HUES48 (cell line): ENCODE results near the gene SCAP.
"Not testable (repeated sequence)": the region's sequence is repeated elsewhere in the genome, so short reads cannot be mapped to it uniquely, and the experiment has no call there.

Experiments used
- H3K27ac ChIP-seq: one replicate; pipeline ENCODE4 v1.7.0; 2013; ENCODE audit warnings: low read depth, low read length, inconsistent platforms
- H3K27me3 ChIP-seq: 2 replicates; pipeline ENCODE4 v1.6.1; 2013; ENCODE audit warnings: mild to moderate bottlenecking, low read length; ENCODE audit not compliant: control insufficient read depth, insufficient read depth
- H3K36me3 ChIP-seq: 2 replicates; pipeline ENCODE4 v1.6.1; 2013; ENCODE audit warnings: low read length; ENCODE audit not compliant: control insufficient read depth, insufficient read depth
- H3K4me1 ChIP-seq: 2 replicates; pipeline ENCODE4 v1.6.1; 2013; ENCODE audit warnings: mild to moderate bottlenecking, low read length; ENCODE audit not compliant: control insufficient read depth, insufficient read depth
- H3K4me3 ChIP-seq: 2 replicates; pipeline ENCODE4 v1.5.1; 2013; ENCODE audit warnings: mild to moderate bottlenecking, low read depth, low read length
- H3K9ac ChIP-seq: 2 replicates; pipeline ENCODE4 v1.6.1; 2013; ENCODE audit warnings: mild to moderate bottlenecking, low read depth, low read length, moderate library complexity
- H3K9me3 ChIP-seq: 2 replicates; pipeline ENCODE4 v1.6.1; 2013; ENCODE audit warnings: low read length; ENCODE audit not compliant: control insufficient read depth, insufficient read depth

Gene SCAP

DNA sequence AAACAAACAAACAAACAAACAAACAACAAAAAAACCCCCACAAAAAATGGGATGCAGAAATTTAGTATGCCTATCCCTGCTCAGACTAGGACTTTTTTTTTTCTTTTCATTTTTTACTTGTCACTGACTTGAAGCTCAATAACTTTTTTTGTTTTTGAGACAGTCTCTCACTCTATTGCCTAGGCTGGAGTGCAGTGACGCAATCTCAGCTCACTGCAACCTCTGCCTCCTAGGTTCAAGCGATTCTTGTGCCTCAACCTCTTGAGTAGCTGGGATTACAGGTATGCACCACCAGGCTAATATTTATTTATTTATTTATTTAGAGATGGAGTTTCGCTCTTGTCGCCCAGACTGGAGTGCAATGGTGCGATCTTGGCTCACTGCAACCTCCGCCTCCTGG is 29.5 kb upstream of the SCAP start:
- peaks cover 67% of the 10 kb centered on the region for H3K36me3 ChIP-seq

DNA sequence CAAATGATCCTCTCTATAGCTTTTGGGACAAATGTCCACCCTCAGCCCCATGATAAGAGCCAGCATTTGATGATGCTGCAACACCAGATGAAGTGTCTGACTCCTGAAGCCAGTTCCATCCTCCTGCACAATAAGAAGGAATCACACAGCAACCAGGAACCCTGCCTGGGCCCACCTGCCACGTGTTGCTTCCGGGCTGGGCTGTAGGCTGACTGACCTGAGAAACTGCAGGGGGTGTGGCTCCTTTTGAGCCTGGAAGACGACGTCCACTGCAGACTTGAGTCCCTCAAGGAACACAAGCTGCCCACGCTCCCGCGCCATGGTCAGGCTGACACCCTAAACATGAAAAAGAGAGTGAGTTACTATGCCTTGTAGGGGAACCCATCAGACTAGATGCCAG is 28.4 kb upstream of the SCAP start:
- Histone ChIP-seq H3K27ac (no peak overlapping the region), H3K4me1 (no peaks in the 10 kb centered on the region), H3K36me3 (peaks cover 63% of the 10 kb centered on the region), H3K9me3 (no peaks in the 10 kb centered on the region), H3K27me3 (no peaks in the 10 kb centered on the region), H3K9ac (no peak overlapping the region), H3K4me3 (no peak overlapping the region)

More for the DNA sequence above, 29.5 kb upstream of the SCAP start:
- H3K27me3 ChIP-seq, H3K4me3 ChIP-seq, H3K9ac ChIP-seq, H3K9me3 ChIP-seq, H3K4me1 ChIP-seq, H3K27ac ChIP-seq: not testable (repeated sequence)

DNA sequence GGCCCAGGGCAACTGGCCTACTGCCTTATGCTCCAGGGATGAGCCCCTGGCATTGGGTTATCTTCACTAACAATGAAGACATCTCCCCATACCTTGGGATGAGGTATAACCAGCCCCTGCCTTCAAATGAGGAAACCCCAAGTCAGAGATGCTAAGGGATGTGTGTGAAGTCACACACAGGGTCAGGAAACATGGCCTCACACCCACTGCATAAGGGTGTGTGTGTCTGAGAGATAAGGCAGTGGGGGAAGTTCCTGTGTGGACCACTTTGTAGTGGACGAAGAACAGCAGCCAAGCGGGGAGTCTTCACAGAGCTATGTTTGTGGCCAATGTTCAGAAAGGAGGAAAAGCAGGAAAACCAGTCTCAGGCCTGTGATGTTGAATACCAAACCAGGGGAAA is 27.3 kb upstream of the SCAP start:
- Histone ChIP-seq H3K9ac (no peak overlapping the region), H3K4me1 (no peaks in the 10 kb centered on the region), H3K4me3 (no peak overlapping the region), H3K27ac (no peak overlapping the region), H3K36me3 (peaks cover 67% of the 10 kb centered on the region), H3K9me3 (no peaks in the 10 kb centered on the region), H3K27me3 (no peaks in the 10 kb centered on the region)

DNA sequence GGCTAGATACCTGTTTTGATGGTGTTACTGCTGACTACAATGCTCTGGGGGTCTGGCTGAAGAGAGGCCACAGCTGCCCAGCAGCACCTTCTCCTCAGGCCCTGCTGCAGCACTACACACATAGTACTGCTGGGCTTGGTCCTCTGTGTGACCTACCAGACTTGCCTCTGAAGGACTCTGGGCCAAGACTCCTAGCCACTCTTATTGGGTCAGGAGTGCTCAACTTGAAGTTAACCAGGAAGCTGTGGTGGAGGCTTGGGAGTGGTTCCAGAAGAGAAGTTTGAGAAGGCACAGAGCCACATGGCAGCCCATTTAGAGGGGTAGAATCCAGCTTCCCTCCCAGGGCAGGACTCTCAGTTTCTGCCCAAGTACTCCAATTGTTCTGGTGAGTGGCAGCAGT is 21.2 kb upstream of the SCAP start:
- no peak overlapping the region for H3K9ac ChIP-seq
- H3K27ac ChIP-seq: no peak overlapping the region
- H3K9me3 ChIP-seq: no peaks in the 10 kb centered on the region
- H3K4me3 ChIP-seq: no peak overlapping the region
- H3K27me3 ChIP-seq: no peaks in the 10 kb centered on the region
- peaks cover 66% of the 10 kb centered on the region for H3K36me3 ChIP-seq
- H3K4me1 ChIP-seq: no peaks in the 10 kb centered on the region

DNA sequence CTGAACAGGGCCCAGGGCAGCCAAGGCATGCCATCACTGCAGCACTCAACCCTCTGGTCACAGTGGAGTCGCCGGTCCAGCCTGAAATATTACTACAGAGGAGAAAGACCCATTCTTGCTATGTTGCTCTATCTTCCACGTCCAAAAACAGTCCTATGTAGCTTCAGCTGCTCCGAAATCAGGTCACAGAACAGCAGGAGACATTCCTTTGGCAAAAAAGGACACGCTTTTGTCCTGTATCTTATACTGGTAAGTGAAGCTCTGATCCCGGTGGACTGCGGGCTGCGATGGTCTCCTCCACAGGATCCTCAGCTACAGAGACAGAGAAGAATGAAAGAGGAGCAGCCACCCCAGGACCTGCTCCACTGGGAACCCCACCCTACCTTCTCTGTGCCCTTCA is 20.1 kb upstream of the SCAP start:
- Histone ChIP-seq H3K9ac (no peak overlapping the region), H3K4me3 (no peak overlapping the region), H3K4me1 (no peaks in the 10 kb centered on the region), H3K36me3 (peaks cover 57% of the 10 kb centered on the region), H3K27me3 (no peaks in the 10 kb centered on the region), H3K27ac (no peak overlapping the region), H3K9me3 (no peaks in the 10 kb centered on the region)

DNA sequence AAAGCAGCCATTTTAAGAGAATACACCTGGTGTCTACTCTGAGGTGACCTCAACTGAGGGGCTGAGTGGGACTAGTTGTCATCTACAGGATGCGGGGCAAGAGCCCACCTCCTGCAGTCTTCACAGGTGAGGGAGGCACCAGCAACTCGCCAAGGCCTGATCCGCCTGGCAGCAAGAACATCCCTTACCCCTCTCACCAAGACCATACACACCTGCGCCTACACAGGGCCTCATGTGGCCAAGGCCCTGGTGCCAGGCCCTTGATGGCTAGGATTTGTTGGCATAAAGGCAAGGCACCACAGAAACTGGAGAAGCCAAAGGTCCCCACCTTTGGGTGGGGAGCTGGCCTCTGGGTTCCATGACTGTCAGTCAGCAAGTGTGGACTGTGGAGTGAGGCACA is 19.4 kb upstream of the SCAP start:
- Histone ChIP-seq H3K9me3 (no peaks in the 10 kb centered on the region), H3K9ac (no peak overlapping the region), H3K4me3 (no peak overlapping the region), H3K4me1 (no peaks in the 10 kb centered on the region), H3K27me3 (no peaks in the 10 kb centered on the region), H3K36me3 (peaks cover 50% of the 10 kb centered on the region), H3K27ac (no peak overlapping the region)

DNA sequence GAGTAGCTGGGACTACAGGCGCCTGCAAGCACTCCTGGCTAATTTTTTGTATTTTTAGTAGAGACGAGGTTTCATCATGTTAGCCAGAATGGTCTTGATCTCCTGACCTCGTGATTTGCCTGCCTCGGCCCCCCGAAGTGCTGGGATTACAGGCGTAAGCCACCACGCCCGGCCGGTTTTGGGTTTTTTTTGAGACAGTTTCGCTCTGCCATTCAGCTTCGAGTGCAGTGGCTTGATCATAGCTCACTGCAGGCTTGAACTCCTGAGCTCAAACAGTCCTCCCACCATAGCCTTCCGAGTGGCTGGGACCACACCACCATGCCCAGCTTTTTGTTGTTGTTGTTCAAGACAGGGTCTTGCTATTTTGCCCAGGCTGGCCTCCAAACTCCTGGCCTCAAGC is 16.0 kb upstream of the SCAP start:
- no peaks in the 10 kb centered on the region for H3K27me3 ChIP-seq
- peaks cover 26% of the 10 kb centered on the region for H3K36me3 ChIP-seq
- no peak overlapping the region for H3K27ac ChIP-seq
- no peak overlapping the region for H3K4me3 ChIP-seq
- no peak overlapping the region for H3K9ac ChIP-seq
- no peaks in the 10 kb centered on the region for H3K4me1 ChIP-seq
- H3K9me3 ChIP-seq: no peaks in the 10 kb centered on the region

DNA sequence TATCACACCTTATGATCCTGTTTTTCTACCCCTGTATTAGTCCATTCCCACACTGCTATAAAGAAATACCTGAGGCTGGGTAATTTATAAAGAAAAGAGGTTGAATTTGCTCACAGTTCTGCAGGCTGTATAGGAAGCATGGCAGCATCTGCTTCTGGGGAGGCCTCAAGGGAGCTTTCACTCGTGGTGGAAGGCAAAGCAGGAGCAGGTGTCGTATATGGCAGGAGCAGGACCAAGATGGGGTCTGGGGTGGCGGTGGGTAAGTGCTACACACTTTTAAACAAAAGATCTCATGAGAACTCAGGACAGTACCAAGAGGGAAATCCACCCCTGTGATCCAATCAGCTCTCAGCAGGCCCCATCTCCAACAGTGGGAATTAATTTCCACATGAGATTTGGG is 15.4 kb upstream of the SCAP start:
- Histone ChIP-seq H3K9me3 (no peaks in the 10 kb centered on the region), H3K4me3 (no peak overlapping the region), H3K4me1 (no peaks in the 10 kb centered on the region), H3K9ac (no peak overlapping the region), H3K36me3 (peaks cover 22% of the 10 kb centered on the region), H3K27me3 (no peaks in the 10 kb centered on the region), H3K27ac (no peak overlapping the region)

DNA sequence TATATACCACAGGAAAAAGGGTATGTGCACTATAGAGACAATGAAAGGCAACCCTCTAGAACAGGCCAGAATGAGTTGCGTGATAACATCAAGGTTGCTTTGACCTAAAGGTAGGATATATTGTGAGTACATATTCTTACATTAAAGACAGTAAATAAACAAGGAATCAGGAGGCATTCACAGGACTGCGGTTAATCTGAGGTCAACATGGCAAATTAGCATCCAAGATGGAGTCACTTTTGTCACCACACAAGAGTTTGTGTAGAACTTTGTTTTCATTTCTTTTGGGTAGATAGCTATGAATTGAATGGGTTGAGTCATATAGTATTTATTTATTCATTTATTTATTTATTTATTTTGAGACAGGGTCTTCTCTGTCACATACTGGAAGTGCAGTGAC is 11.5 kb upstream of the SCAP start:
- no peak overlapping the region for H3K27ac ChIP-seq
- H3K27me3 ChIP-seq: no peaks in the 10 kb centered on the region
- H3K9me3 ChIP-seq: no peaks in the 10 kb centered on the region
- peaks cover 4% of the 10 kb centered on the region for H3K4me1 ChIP-seq
- peaks cover 4% of the 10 kb centered on the region; the same call in 1 of the 2 replicates for H3K36me3 ChIP-seq
- no peak overlapping the region for H3K4me3 ChIP-seq
- no peak overlapping the region for H3K9ac ChIP-seq

DNA sequence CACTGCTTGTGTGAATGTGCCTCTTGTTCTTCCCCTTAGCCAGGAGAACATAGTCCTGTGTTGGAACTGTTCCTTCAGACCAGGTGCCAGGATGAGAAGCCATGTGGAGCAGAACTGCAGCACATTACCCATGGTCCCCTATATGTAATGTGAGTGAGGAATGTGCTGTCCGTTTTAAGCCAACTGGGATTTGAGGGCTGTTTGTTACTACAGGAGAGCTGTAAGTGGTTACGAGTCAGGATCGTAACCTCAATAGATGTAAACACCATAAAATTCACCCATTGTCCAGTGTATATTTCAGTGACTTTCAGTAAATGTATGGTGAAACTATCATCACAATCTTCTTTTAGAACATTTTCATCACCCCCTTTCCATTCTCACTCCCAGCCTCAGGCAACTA is 10.1 kb upstream of the SCAP start:
- peaks cover 4% of the 10 kb centered on the region; the same call in 1 of the 2 replicates for H3K36me3 ChIP-seq
- no peak overlapping the region for H3K27ac ChIP-seq
- H3K27me3 ChIP-seq: no peaks in the 10 kb centered on the region
- no peak overlapping the region for H3K9ac ChIP-seq
- no peak overlapping the region for H3K4me3 ChIP-seq
- H3K4me1 ChIP-seq: peaks cover 12% of the 10 kb centered on the region
- no peaks in the 10 kb centered on the region for H3K9me3 ChIP-seq

DNA sequence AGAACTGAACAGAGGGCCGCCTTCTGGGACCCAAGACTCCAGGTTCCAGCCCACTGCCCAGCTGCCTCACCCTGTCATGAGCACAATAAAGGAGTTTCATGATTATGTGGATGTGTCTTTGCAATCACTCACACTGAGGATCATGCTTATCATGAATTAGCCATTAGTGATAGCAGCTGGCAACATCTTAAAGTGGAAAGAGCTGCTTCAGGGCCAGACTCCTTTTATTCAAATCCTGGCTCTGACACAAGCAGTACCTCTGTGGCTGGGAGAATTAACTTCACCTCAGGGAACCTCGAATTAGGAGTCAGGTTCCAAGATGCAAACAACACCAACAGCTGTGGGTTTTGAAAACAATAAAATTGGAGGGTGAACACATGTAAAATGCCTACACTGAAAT is 6.6 kb upstream of the SCAP start:
- Histone ChIP-seq H3K36me3 (no peaks in the 10 kb centered on the region), H3K4me3 (0 out of 2 replicates have a peak overlapping the region, but pooled peaks have one; percentile 22), H3K27ac (peak overlapping the region; percentile 97), H3K27me3 (no peaks in the 10 kb centered on the region), H3K4me1 (peaks cover 16% of the 10 kb centered on the region), H3K9me3 (no peaks in the 10 kb centered on the region), H3K9ac (peak overlapping the region; percentile 21)

DNA sequence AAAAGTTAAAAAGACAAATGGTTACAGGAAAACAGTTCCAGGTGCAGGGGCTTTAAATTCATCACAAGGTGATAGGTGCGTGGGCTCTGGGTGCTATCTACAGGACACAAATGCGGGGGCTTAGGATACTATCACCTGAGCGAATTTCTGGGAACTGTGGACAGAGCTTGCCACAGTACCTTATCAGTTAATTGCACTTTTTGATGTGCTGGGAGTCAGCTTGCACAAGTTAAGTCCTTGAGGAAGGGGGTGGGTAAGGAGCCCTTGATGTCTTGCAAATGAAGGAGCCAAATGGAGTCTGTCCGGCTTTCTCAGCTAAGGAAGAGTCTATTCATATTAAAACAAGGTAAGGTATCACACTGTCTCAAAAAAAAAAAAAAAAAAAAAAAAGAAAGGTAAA is 6.0 kb upstream of the SCAP start:
- not testable (repeated sequence) for H3K36me3 ChIP-seq, H3K27me3 ChIP-seq, H3K9me3 ChIP-seq
- Histone ChIP-seq H3K4me3 (peak overlapping the region; percentile 47), H3K27ac (peak overlapping the region; percentile 97), H3K4me1 (peaks cover 16% of the 10 kb centered on the region), H3K9ac (peak overlapping the region; percentile 5; the same call in 1 of the 2 replicates)
